Measurements from ENCODE around the gene SPHK2. TPM values are rescaled to one million over a fixed set of nuclear protein-coding genes. Genes with fewer than 3 reads are reported as not detected.

SPHK2 gene
- total RNA-seq, 4 donors from 2014 or later: 7.0 to 10.9 (median 9.7) TPM

DNA sequence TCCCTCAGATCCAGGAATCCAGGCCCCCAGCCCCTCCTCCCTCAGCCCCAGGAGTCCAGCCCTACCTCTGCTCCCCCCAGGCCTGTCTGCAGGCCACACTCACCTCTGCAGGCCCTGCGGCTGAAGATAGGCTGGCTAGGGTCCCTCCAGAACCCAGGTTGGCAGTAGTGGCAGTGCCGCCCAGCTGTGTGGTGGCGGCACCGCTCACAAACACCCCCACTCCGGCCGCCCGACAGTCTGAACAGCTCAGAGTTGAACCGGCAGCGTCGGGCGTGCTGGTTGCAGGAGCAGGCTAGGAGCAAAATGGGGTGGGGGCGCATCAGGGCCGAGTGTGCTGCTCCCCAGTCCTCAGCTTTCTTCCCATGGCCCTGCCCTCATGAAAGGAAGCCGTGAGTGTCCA, 45.2 kb downstream of the SPHK2 start:
- no peak for TF ChIP-seq POLR2A (IDR thresholded peaks at IDR 0.05)
- TF ChIP-seq, protein P1, sequence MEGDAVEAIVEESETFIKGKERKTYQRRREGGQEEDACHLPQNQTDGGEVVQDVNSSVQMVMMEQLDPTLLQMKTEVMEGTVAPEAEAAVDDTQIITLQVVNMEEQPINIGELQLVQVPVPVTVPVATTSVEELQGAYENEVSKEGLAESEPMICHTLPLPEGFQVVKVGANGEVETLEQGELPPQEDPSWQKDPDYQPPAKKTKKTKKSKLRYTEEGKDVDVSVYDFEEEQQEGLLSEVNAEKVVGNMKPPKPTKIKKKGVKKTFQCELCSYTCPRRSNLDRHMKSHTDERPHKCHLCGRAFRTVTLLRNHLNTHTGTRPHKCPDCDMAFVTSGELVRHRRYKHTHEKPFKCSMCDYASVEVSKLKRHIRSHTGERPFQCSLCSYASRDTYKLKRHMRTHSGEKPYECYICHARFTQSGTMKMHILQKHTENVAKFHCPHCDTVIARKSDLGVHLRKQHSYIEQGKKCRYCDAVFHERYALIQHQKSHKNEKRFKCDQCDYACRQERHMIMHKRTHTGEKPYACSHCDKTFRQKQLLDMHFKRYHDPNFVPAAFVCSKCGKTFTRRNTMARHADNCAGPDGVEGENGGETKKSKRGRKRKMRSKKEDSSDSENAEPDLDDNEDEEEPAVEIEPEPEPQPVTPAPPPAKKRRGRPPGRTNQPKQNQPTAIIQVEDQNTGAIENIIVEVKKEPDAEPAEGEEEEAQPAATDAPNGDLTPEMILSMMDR (IDR thresholded peaks at IDR 0.05): no peak
- Histone ChIP-seq H3K9me3 (no peaks in the 10 kb centered on the region), H3K36me3 (no peaks in the 10 kb centered on the region), H3K4me1 (peaks cover 0 to 14% (median 11%) of the 10 kb centered on the region in 3 donors), H3K27ac (no peak overlapping the region), H3K4me3 (no peak overlapping the region), H3K27me3 (no peaks in the 10 kb centered on the region)
- intact Hi-C loops (cut with DNase I): no loop called here
- no peak for DNase-seq
- 82 to 100% methylated on average over 1 to 6 of the region's 14 CpGs for WGBS, 2 donors

DNA sequence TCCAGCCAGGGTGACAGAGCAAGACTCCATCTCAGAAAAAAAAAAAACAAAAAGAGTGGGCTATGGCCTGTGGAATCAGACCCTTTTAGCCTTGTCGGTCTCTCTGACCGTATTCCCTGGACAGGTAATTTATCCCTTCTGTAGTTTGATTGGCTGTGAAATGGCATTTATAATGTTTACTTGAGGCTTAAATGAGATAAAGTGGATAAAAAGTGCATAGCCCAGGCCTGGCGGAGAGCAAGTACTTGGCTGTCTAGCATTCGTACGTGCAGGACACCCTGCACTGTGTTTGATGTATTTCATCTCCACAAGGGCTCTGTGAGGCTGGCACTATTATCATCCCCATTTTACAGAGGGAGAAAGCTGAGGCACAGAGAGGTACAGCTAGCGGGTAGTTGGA, 46.5 kb downstream of the SPHK2 start:
- Histone ChIP-seq H3K27me3 (no peaks in the 10 kb centered on the region), H3K36me3 (no peaks in the 10 kb centered on the region), H3K4me3 (no peak overlapping the region), H3K4me1 (peaks cover 0 to 7% (median 6%) of the 10 kb centered on the region in 3 donors), H3K27ac (no peak overlapping the region), H3K9me3 (no peaks in the 10 kb centered on the region)
- intact Hi-C loops (cut with DNase I): no loop called here
- TF ChIP-seq, protein P1 (IDR thresholded peaks at IDR 0.05): no peak
- no peak for TF ChIP-seq POLR2A (IDR thresholded peaks at IDR 0.05)
- DNase-seq: no peak
- 56 to 65% methylated on average over 6 of the region's 6 CpGs for WGBS, 2 donors

DNA sequence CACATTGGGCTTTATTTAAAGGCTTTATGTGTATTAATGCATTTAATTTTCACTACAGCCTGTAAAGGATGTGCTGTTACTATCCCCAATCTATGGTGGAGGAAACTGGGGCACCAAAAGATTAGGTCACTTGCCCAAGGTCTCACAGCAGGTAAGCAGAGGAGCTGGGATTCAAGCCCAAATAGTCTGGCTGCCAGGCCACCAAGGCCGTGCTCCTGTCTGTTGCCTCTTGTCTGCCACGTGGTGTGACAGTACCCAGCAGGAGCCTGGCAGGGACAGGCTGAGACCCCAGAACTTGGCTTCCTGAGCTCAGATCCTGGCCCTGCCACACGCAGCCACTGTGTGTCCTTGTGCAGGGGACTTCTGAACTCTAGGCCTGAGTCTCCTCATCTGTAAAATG, 49.0 kb downstream of the SPHK2 start:
- no peaks in the 10 kb centered on the region for H3K4me1 ChIP-seq
- WGBS, 2 donors: 33 to 72% methylated on average over 1 to 3 of the region's 3 CpGs
- intact Hi-C loops (cut with DNase I): no loop called here
- H3K9me3 ChIP-seq: no peaks in the 10 kb centered on the region
- no peak for DNase-seq
- H3K36me3 ChIP-seq: no peaks in the 10 kb centered on the region
- H3K27ac ChIP-seq: no peak overlapping the region
- TF ChIP-seq, protein P1 (IDR thresholded peaks at IDR 0.05): no peak
- no peak for TF ChIP-seq POLR2A (IDR thresholded peaks at IDR 0.05)
- no peak overlapping the region for H3K4me3 ChIP-seq
- no peaks in the 10 kb centered on the region for H3K27me3 ChIP-seq

DNA sequence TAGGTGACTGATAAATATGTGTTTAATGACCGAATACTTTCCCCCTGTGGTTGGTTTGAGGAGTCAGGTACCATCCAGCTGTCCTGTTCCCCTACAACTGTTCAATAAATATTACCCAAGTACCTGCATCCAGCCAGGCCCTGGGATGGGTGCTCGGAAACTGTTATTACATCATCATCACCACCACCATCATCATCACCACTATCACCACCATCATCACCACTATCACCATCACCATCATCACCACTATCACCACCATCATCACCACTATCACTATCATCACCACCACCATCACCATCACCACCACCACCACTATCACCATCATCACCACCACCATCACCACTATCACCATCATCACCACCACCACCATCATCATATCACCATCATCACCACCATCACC, 49.5 kb downstream of the SPHK2 start:
- intact Hi-C loops (cut with DNase I): no loop called here
- TF ChIP-seq POLR2A (IDR thresholded peaks at IDR 0.05): no peak
- TF ChIP-seq, protein P1 (IDR thresholded peaks at IDR 0.05): no peak
- 91 to 100% methylated on average over 2 of the region's 2 CpGs for WGBS, 2 donors

DNA sequence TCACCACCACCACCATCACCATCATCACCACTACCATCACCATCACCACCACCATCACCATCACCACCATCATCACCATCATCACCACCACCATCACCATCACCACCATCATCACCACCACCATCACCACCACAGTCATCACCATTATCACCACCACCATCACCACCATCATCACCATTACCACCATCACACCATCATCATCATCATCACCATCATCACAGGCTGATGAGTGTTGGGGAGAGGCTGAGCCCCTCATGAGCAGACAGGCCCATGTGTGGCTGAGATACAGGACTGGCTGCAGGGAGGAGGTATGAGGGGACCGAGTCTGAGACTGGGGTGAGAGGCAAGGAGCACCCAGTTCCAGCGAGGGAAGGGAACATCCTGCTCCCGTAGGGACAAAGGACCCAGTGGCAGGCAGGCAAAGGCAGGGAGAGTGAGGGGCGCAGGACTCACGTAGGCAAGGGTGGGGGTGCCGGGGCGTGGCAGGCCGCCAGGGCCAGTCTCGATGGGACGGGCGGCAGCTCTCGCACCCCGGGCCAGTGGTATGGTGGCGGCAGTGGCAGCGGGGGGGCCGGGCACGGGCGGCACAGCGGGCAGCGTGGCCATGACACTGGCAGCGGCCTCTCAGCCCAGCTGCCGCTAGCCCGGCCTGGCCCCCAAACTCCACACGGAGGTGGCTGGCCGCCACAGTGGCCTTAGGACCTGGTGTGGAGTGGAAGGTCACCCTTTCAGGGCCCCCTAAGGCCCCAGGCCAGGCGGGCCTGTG, 50.8 kb downstream of the SPHK2 start:
- no peak for DNase-seq
- H3K36me3 ChIP-seq: no peaks in the 10 kb centered on the region
- TF ChIP-seq, protein P1 (IDR thresholded peaks at IDR 0.05): no peak
- no peak for TF ChIP-seq POLR2A (IDR thresholded peaks at IDR 0.05)
- peaks cover 0 to 4% (median 0%) of the 10 kb centered on the region in 3 donors for H3K4me1 ChIP-seq
- WGBS, 2 donors: 91 to 95% methylated on average over 6 to 14 of the region's 26 CpGs
- no peak overlapping the region for H3K4me3 ChIP-seq
- H3K27ac ChIP-seq: no peak overlapping the region
- H3K27me3 ChIP-seq: no peaks in the 10 kb centered on the region
- H3K9me3 ChIP-seq: no peaks in the 10 kb centered on the region
- intact Hi-C loops (cut with DNase I): no loop called here

More for the DNA sequence above, 49.5 kb downstream of the SPHK2 start:
- Histone ChIP-seq H3K27ac (no peak overlapping the region), H3K4me3 (no peak overlapping the region), H3K36me3 (no peaks in the 10 kb centered on the region), H3K27me3 (no peaks in the 10 kb centered on the region), H3K4me1 (no peaks in the 10 kb centered on the region), H3K9me3 (no peaks in the 10 kb centered on the region)
- DNase-seq: no peak
